GM23248 (cell line): ENCODE data around the gene FOXK1. TPM values are rescaled to one million over a fixed set of nuclear protein-coding genes. Genes with fewer than 3 reads are reported as not detected.

ENCODE experiments used
- DNase-seq: peaks from one replicate; pipeline ENCODE4 v3.0.0-alpha.2; 2015
- H2AFZ ChIP-seq: fragments of 200-600 bp; sonication (generic); 2 replicates; pipeline ENCODE4 v1.6.1; 2016; ENCODE audit warnings: antibody characterized with exemption
- H3F3A ChIP-seq: fragments of 200-600 bp; sonication (generic); 2 replicates; pipeline ENCODE4 v1.6.1; 2016; ENCODE audit warnings: mild to moderate bottlenecking, antibody characterized with exemption, mixed run types; ENCODE audit not compliant: insufficient read depth
- H3K27ac ChIP-seq: fragments of 200-600 bp; sonication (generic); 2 replicates; pipeline ENCODE4 v1.5.1; 2016; ENCODE audit warnings: mild to moderate bottlenecking
- H3K27me3 ChIP-seq: fragments of 200-600 bp; sonication (generic); replicated peaks from 2 replicates; pipeline ENCODE4 v1.6.1; 2016; ENCODE audit warnings: mild to moderate bottlenecking; ENCODE audit not compliant: insufficient read depth
- H3K36me3 ChIP-seq: fragments of 200-600 bp; sonication (generic); 2 replicates; pipeline ENCODE4 v1.6.1; 2016; ENCODE audit warnings: low read depth, mild to moderate bottlenecking
- H3K4me1 ChIP-seq: fragments of 200-600 bp; sonication (generic); 2 replicates; pipeline ENCODE4 v1.6.1; 2016; ENCODE audit warnings: mild to moderate bottlenecking; ENCODE audit not compliant: insufficient read depth
- H3K4me2 ChIP-seq: fragments of 200-600 bp; sonication (generic); one replicate; pipeline ENCODE4 v1.6.1; 2016; ENCODE audit warnings: mild to moderate bottlenecking; ENCODE audit not compliant: unreplicated experiment
- H3K4me3 ChIP-seq: fragments of 200-600 bp; sonication (generic); 2 replicates; pipeline ENCODE4 v1.5.1; 2016; ENCODE audit warnings: mild to moderate bottlenecking
- H3K79me2 ChIP-seq: fragments of 200-600 bp; sonication (generic); 2 replicates; pipeline ENCODE4 v1.6.1; 2016; ENCODE audit warnings: mild to moderate bottlenecking; ENCODE audit not compliant: insufficient read depth
- H3K9ac ChIP-seq: fragments of 200-600 bp; sonication (generic); 2 replicates; pipeline ENCODE4 v1.6.1; 2016; ENCODE audit warnings: mild to moderate bottlenecking
- H3K9me2 ChIP-seq: fragments of 200-600 bp; sonication (generic); 2 replicates; pipeline ENCODE4 v1.6.1; 2016; ENCODE audit warnings: mixed run types, mild to moderate bottlenecking, moderate library complexity; ENCODE audit not compliant: insufficient read depth
- H3K9me3 ChIP-seq: fragments of 200-600 bp; sonication (generic); one replicate; pipeline ENCODE4 v1.6.1; 2017; ENCODE audit warnings: low read depth
- H4K20me1 ChIP-seq: fragments of 200-600 bp; sonication (generic); 2 replicates; pipeline ENCODE4 v1.6.0; 2016; ENCODE audit not compliant: insufficient read depth
- EZH2 ChIP-seq: fragments of 200-600 bp; sonication (generic); IDR thresholded peaks from 2 replicates; pipeline ENCODE4 v1.6.1; 2018; ENCODE audit warnings: antibody characterized with exemption, mild to moderate bottlenecking; ENCODE audit not compliant: insufficient read depth, poor library complexity, severe bottlenecking
- EZH2phosphoT487 ChIP-seq: fragments of 200-600 bp; sonication (generic); IDR thresholded peaks from 2 replicates; pipeline ENCODE4 v1.6.1; 2018; ENCODE audit warnings: antibody characterized with exemption, moderate library complexity, mild to moderate bottlenecking, low read depth; ENCODE audit not compliant: insufficient read depth
- WGBS, 2 experiments: methylation state at CpG; one replicate each; pipeline ENCODE4 v1.1.6; 2015 to 2017; ENCODE audit warnings: low lambda C conversion rate in 2 of 2, low coverage in 1 of 2; ENCODE audit errors: missing lambda C conversion rate in 2 of 2; 5-methylcytosine and 5-hydroxymethylcytosine counted together
- in situ Hi-C: fragments of 300-500 bp; cut with MboI; formaldehyde crosslinking; loops from 2 replicates; pipeline ENCODE4 v1.15.0; 2020
- polyA plus RNA-seq: library from polyadenylated mRNA; unstranded; fragments of >200 nt; fragmentation: Nextera tagmentation; extraction: Ambion mirVana; gene quantifications from 2 replicates; pipeline ENCODE4 v1.2.1, GENCODE V29; 2016
- total RNA-seq: library from RNA; depleted of rRNA; stranded (reverse); fragments of >200 nt; shearing (Covaris generic); gene quantifications from 2 replicates; pipeline ENCODE4 v1.2.3, GENCODE V29; 2014

Gene FOXK1
- total and polyA plus RNA-seq, 2 experiments from 2014 or later = 8.5 to 16.4 TPM

DNA sequence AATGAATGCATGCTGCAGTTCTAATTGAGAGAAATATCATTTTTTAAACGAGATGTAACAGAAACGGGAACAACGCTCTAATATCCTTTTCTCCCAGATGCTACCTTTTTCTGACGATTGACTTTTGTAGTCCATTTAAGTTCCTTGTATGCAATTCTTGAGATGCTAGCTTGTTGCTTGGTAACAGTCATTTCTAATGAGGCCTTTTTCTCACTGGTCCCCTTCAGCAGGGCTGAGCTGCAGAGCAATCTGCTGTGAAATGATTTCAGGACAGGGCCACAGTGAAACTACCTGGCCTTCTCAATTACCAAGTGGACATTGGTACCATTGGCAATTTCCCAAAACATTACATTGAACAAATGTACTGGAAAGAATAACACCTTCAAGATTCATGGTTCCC is 26.2 kb upstream of the FOXK1 start:
- H3F3A ChIP-seq = no peaks in the 10 kb centered on the region
- WGBS, 2 experiments = 78 to 83% methylated on average over 4 of the region's 4 CpGs
- no peaks in the 10 kb centered on the region for H3K27me3 ChIP-seq
- no peaks in the 10 kb centered on the region for H3K4me1 ChIP-seq
- no peak overlapping the region for H3K9ac ChIP-seq
- H3K9me2 ChIP-seq = no peaks in the 10 kb centered on the region
- no peak overlapping the region for H3K27ac ChIP-seq
- DNase-seq = no peak
- H3K4me2 ChIP-seq = no peak overlapping the region
- TF ChIP-seq EZH2phosphoT487 (no peak), EZH2 (no peak)
- no peaks in the 10 kb centered on the region for H3K36me3 ChIP-seq
- H2AFZ ChIP-seq = no peak overlapping the region
- no peak overlapping the region for H3K4me3 ChIP-seq
- no peaks in the 10 kb centered on the region for H4K20me1 ChIP-seq
- in situ Hi-C loops = no loop called here
- no peaks in the 10 kb centered on the region for H3K79me2 ChIP-seq
- no peaks in the 10 kb centered on the region for H3K9me3 ChIP-seq

DNA sequence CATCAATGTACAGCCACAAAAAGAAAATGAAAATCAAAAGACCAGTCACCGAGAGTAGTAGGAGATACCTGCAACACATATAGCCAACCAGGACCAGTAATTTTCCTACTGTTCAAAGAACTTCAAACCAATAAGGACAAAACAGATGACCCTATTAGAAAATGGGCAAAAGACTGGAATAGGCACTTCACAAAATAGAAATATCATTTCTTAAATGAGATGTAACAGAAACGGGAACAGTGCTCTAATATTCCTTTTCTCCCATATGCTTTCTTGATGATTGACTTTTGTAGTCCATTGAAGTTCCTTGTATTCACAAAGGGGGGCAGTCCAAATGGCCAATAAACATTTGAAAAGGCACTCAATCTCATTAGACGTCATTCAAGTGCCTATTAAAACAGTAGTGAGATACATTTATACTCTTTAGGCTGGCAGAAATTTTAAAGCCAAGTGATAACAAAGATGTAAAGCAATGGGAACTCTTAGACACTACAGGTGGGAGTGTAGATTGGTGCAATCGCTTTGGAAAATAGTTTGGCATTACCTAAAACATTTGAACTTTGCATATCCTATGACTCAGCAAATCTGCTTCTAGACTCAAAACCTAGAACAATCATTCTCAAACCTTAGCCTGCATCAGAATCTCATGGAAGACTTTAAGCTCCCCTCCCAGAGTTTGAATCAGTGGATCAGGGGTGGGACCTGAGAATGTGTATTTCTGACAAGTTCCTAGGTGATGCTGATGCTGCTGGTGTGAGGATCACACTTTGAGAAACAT is 24.3 kb upstream of the FOXK1 start:
- H3K4me3 ChIP-seq = no peak overlapping the region
- no peak for DNase-seq
- no peak overlapping the region for H3K4me2 ChIP-seq
- no peaks in the 10 kb centered on the region for H3F3A ChIP-seq
- no peaks in the 10 kb centered on the region for H3K4me1 ChIP-seq
- no peak overlapping the region for H3K9ac ChIP-seq
- no peak overlapping the region for H3K27ac ChIP-seq
- no peaks in the 10 kb centered on the region for H3K27me3 ChIP-seq
- in situ Hi-C loops = no loop called here
- no peak for TF ChIP-seq EZH2phosphoT487
- no peak overlapping the region for H2AFZ ChIP-seq
- H3K79me2 ChIP-seq = no peaks in the 10 kb centered on the region
- 77 to 78% methylated on average over 4 of the region's 4 CpGs for WGBS, 2 experiments
- H3K9me2 ChIP-seq = no peaks in the 10 kb centered on the region
- H3K9me3 ChIP-seq = no peaks in the 10 kb centered on the region
- no peaks in the 10 kb centered on the region for H4K20me1 ChIP-seq
- H3K36me3 ChIP-seq = no peaks in the 10 kb centered on the region

- Histone ChIP-seq H2AFZ (no peak overlapping the region), H3K4me1 (no peaks in the 10 kb centered on the region; the same call in 1 of the 2 replicates), H3F3A (no peaks in the 10 kb centered on the region), H3K27ac (no peak overlapping the region), H3K4me2 (no peak overlapping the region), H3K9me2 (no peaks in the 10 kb centered on the region), H3K9me3 (no peaks in the 10 kb centered on the region), H3K79me2 (no peaks in the 10 kb centered on the region), H3K36me3 (no peaks in the 10 kb centered on the region), H3K27me3 (no peaks in the 10 kb centered on the region), H3K9ac (no peak overlapping the region), H4K20me1 (no peaks in the 10 kb centered on the region), H3K4me3 (no peak overlapping the region)
- 65% methylated on average over 2 of the region's 2 CpGs for WGBS, 2 experiments
- no peak for DNase-seq
- in situ Hi-C loops = no loop called here
- TF ChIP-seq EZH2phosphoT487 (no peak), EZH2 (no peak)
Observed at GRCh38 chr7:4659551-4660286, 22.4 kb upstream of the FOXK1 start.

DNA sequence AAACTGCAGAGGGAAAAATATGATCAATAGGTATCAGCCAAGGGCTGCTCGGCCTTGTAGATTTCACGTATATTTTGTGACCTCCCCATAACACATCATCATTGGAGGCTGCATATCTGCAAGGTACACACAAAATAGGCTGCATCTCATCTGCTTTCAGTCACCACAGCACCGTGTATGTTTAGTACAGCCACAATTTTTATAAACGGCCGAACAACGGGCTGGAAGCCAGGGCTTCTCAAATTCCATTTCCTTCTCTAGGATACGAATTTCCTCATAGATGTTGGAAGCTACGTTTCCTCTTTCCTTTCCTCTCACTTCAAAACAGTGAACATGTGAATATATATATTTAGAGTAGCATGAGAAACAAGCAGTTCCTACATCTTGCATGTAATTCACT is 20.2 kb upstream of the FOXK1 start:
- H3K27ac ChIP-seq = no peak overlapping the region
- H3K27me3 ChIP-seq = no peaks in the 10 kb centered on the region
- no peak overlapping the region for H3K4me3 ChIP-seq
- H3K4me2 ChIP-seq = no peak overlapping the region
- WGBS, 2 experiments = 25 to 30% methylated on average over 8 of the region's 8 CpGs
- TF ChIP-seq EZH2phosphoT487 = no peak
- no peak for TF ChIP-seq EZH2
- H3K79me2 ChIP-seq = no peaks in the 10 kb centered on the region
- H3K36me3 ChIP-seq = no peaks in the 10 kb centered on the region
- H3K4me1 ChIP-seq = peaks cover 16% of the 10 kb centered on the region
- no peak overlapping the region for H3K9ac ChIP-seq
- in situ Hi-C loops = no loop called here
- no peaks in the 10 kb centered on the region for H3K9me3 ChIP-seq
- H2AFZ ChIP-seq = peak overlapping the region; percentile 54; the same call in 1 of the 2 replicates
- no peaks in the 10 kb centered on the region for H3K9me2 ChIP-seq
- DNase-seq = peak; percentile 39
- no peaks in the 10 kb centered on the region for H3F3A ChIP-seq
- H4K20me1 ChIP-seq = no peaks in the 10 kb centered on the region
